Upper lobe of left lung (tissue), 4 donors: Measurements from ENCODE around the gene SLC44A5.

Experiments used
- CTCF ChIP-seq, 6 experiments: fragments of 450-650 bp in 4 of 6; fragments of 200-600 bp in 2 of 6; sonication (generic) in 2 of 6; IDR thresholded peaks; one replicate each; pipeline ENCODE4 v1.5.1; 2016 to 2019; ENCODE audit warnings: antibody characterized with exemption in 6 of 6
- EP300 ChIP-seq, 4 donors: sonication (generic); formaldehyde crosslinking; IDR thresholded peaks; one replicate each; pipeline ENCODE4 v1.5.1; 2017; ENCODE audit warnings: antibody characterized with exemption in 4 of 4, control low read depth in 2 of 4
- POLR2A ChIP-seq, 4 donors: fragments of 450-650 bp; IDR thresholded peaks; one replicate each; pipeline ENCODE4 v1.5.1; 2016 to 2017; ENCODE audit warnings: antibody characterized with exemption in 4 of 4, mild to moderate bottlenecking in 2 of 4
- POLR2AphosphoS5 ChIP-seq, 2 donors: sonication (generic); formaldehyde crosslinking; IDR thresholded peaks; one replicate each; pipeline ENCODE4 v1.5.1; 2017; ENCODE audit warnings: antibody characterized with exemption in 2 of 2

- TF ChIP-seq POLR2AphosphoS5 (IDR thresholded peaks at IDR 0.05), result no peak
- TF ChIP-seq CTCF (IDR thresholded peaks at IDR 0.05), result no peak
- no peak for TF ChIP-seq POLR2A (IDR thresholded peaks at IDR 0.05)
- no peak for TF ChIP-seq EP300 (IDR thresholded peaks at IDR 0.05)
Measured at GRCh38 chr1:75583282-75583681, 27.6 kb downstream of the SLC44A5 start.
